IMR-90 (cell line): ENCODE data around the gene TCF4. TPM values are rescaled to one million over a fixed set of nuclear protein-coding genes. Genes with fewer than 3 reads are reported as not detected.

Source experiments
- ATAC-seq: fragments of 200-7000 bp; cut with Tn5 transposase; 2 replicates; pipeline ENCODE4 v1.9.1; 2020; ENCODE audit warnings: low read depth, mild to moderate bottlenecking, moderate library complexity
- BruUV-seq: library from RNA; stranded (reverse); fragments of 400-500 nt; replicated peaks from 2 replicates; lab custom pipeline; 2021; lab: Mats Ljungman, UMichigan
- CTCF ChIA-PET: fragments of 300-600 bp; formaldehyde crosslinking; extraction: SDS; loops from one replicate; lab custom pipeline; 2021; ENCODE audit warnings: antibody characterized with exemption; lab: Yijun Ruan, JAX
- POLR2A ChIA-PET: fragments of 300-600 bp; sonication (Branson Sonifier 250); formaldehyde crosslinking; loops from one replicate; lab custom pipeline; 2022; ENCODE audit warnings: antibody characterized with exemption; ENCODE audit not compliant: unreplicated experiment; lab: Charles Lee
- DNase-seq: peaks from one replicate; pipeline ENCODE4 v3.0.0; 2013
- H2AFZ ChIP-seq: replicated peaks from 2 replicates; pipeline ENCODE3; 2013; ENCODE audit warnings: low read length, mild to moderate bottlenecking; ENCODE audit not compliant: poor library complexity
- H2AK5ac ChIP-seq: 2 replicates; pipeline ENCODE4 v1.6.1; 2013; ENCODE audit warnings: low read depth, low read length, inconsistent platforms
- H2AK9ac ChIP-seq: replicated peaks from 2 replicates; pipeline ENCODE3; 2013; ENCODE audit warnings: mild to moderate bottlenecking, low read depth, low read length, moderate library complexity; ENCODE audit not compliant: poor library complexity
- H2BK120ac ChIP-seq: 2 replicates; pipeline ENCODE4 v1.6.1; 2013; ENCODE audit warnings: low read depth, low read length, inconsistent platforms
- H2BK15ac ChIP-seq: 3 replicates; pipeline ENCODE4 v1.6.1; 2013; ENCODE audit warnings: low read depth, low read length, inconsistent platforms
- H2BK20ac ChIP-seq: 2 replicates; pipeline ENCODE4 v1.6.1; 2013; ENCODE audit warnings: low read depth, mild to moderate bottlenecking, inconsistent platforms, low read length, moderate library complexity
- H2BK5ac ChIP-seq: 2 replicates; pipeline ENCODE4 v1.6.1; 2013; ENCODE audit warnings: mild to moderate bottlenecking, low read depth, low read length, inconsistent platforms; ENCODE audit not compliant: poor library complexity, severe bottlenecking
- H3K14ac ChIP-seq: replicated peaks from 2 replicates; pipeline ENCODE4 v1.6.1; 2013; ENCODE audit warnings: low read depth, low read length, inconsistent platforms
- H3K18ac ChIP-seq: 2 replicates; pipeline ENCODE4 v1.6.1; 2013; ENCODE audit warnings: low read depth, low read length, control low read depth
- H3K23ac ChIP-seq: 2 replicates; pipeline ENCODE4 v1.6.1; 2013; ENCODE audit warnings: low read depth, low read length, inconsistent platforms
- H3K27ac ChIP-seq: 2 replicates; pipeline ENCODE4 v1.5.1; 2013; ENCODE audit warnings: mild to moderate bottlenecking, control low read depth, low read length; ENCODE audit not compliant: insufficient read depth
- H3K27me3 ChIP-seq: 2 replicates; pipeline ENCODE4 v1.6.1; 2013; ENCODE audit warnings: low read length; ENCODE audit not compliant: control insufficient read depth, insufficient read depth
- H3K36me3 ChIP-seq: 2 replicates; pipeline ENCODE4 v1.6.1; 2013; ENCODE audit warnings: low read length, mixed read lengths; ENCODE audit not compliant: control insufficient read depth, insufficient read depth
- H3K4ac ChIP-seq: 2 replicates; pipeline ENCODE4 v1.6.1; 2013; ENCODE audit warnings: low read depth, low read length, inconsistent platforms
- H3K4me1 ChIP-seq: 2 replicates; pipeline ENCODE4 v1.6.1; 2013; ENCODE audit warnings: low read length, mixed read lengths; ENCODE audit not compliant: control insufficient read depth, insufficient read depth
- H3K4me2 ChIP-seq: 2 replicates; pipeline ENCODE4 v1.6.1; 2013; ENCODE audit warnings: low read depth, mild to moderate bottlenecking, control low read depth, low read length, moderate library complexity
- H3K4me3 ChIP-seq: 2 replicates; pipeline ENCODE4 v1.5.1; 2013; ENCODE audit warnings: low read depth, mild to moderate bottlenecking, control low read depth, low read length, moderate library complexity; ENCODE audit not compliant: insufficient read depth
- H3K56ac ChIP-seq: 2 replicates; pipeline ENCODE4 v1.6.1; 2013; ENCODE audit warnings: low read length, inconsistent platforms; ENCODE audit not compliant: insufficient read depth; ENCODE audit errors: extremely low read depth
- H3K79me1 ChIP-seq, 2 experiments: 2 replicates each; pipeline ENCODE4 v1.6.1; 2013; ENCODE audit warnings: low read length in 2 of 2, inconsistent platforms in 1 of 2, low read depth in 1 of 2
- H3K9ac ChIP-seq: 2 replicates; pipeline ENCODE4 v1.6.1; 2013; ENCODE audit warnings: low read depth, low read length, control low read depth
- H3K9me1 ChIP-seq: 2 replicates; pipeline ENCODE4 v1.6.1; 2013; ENCODE audit warnings: low read length, inconsistent platforms; ENCODE audit not compliant: insufficient read depth
- H3K9me3 ChIP-seq: 2 replicates; pipeline ENCODE4 v1.6.1; 2013; ENCODE audit warnings: low read length; ENCODE audit not compliant: control insufficient read depth, insufficient read depth
- H4K20me1 ChIP-seq: 2 replicates; pipeline ENCODE4 v1.6.1; 2013; ENCODE audit warnings: low read length, inconsistent platforms; ENCODE audit not compliant: insufficient read depth
- H4K5ac ChIP-seq: 2 replicates; pipeline ENCODE4 v1.6.1; 2013; ENCODE audit warnings: mild to moderate bottlenecking, low read depth, low read length, control low read depth
- H4K8ac ChIP-seq, 2 experiments: 2 replicates each; pipeline ENCODE4 v1.6.1; 2013; ENCODE audit warnings: low read depth in 2 of 2, low read length in 2 of 2, control low read depth in 1 of 2, inconsistent platforms in 1 of 2
- H4K91ac ChIP-seq: 2 replicates; pipeline ENCODE4 v1.6.1; 2013; ENCODE audit warnings: low read depth, low read length, inconsistent platforms; ENCODE audit not compliant: insufficient read depth
- BHLHE40 ChIP-seq: fragments of 150-350 bp; IDR thresholded peaks from 2 replicates; pipeline ENCODE4 v1.6.1; 2016; ENCODE audit warnings: mild to moderate bottlenecking, low read depth, low read length
- CEBPB ChIP-seq: IDR thresholded peaks from 2 replicates; pipeline ENCODE4 v1.6.1; 2012; ENCODE audit warnings: low read depth, low read length, improper control_type of control experiment
- CHD1 ChIP-seq: IDR thresholded peaks from 2 replicates; pipeline ENCODE4 v1.6.1; 2012; ENCODE audit warnings: low read depth, low read length, improper control_type of control experiment
- CTCF ChIP-seq: conservative IDR thresholded peaks from 2 replicates; pipeline ENCODE4 v1.5.1; 2012; ENCODE audit warnings: mild to moderate bottlenecking, low read depth, low read length, improper control_type of control experiment
- ELK1 ChIP-seq: fragments of 150-350 bp; IDR thresholded peaks from 2 replicates; pipeline ENCODE4 v1.6.1; 2016; ENCODE audit warnings: low read depth, mild to moderate bottlenecking, low read length, moderate library complexity, borderline replicate concordance
- FOS ChIP-seq: fragments of 150-350 bp; IDR thresholded peaks from 2 replicates; pipeline ENCODE4 v1.6.1; 2016; ENCODE audit warnings: low read depth, low read length
- MAFK ChIP-seq: IDR thresholded peaks from 2 replicates; pipeline ENCODE4 v1.6.1; 2012; ENCODE audit warnings: low read depth, low read length, improper control_type of control experiment
- MAZ ChIP-seq: IDR thresholded peaks from 2 replicates; pipeline ENCODE4 v1.6.1; 2012; ENCODE audit warnings: low read depth, mild to moderate bottlenecking, low read length, improper control_type of control experiment, moderate library complexity, borderline replicate concordance
- MXI1 ChIP-seq: IDR thresholded peaks from 2 replicates; pipeline ENCODE4 v1.6.1; 2012; ENCODE audit warnings: low read depth, mild to moderate bottlenecking, low read length, moderate library complexity, borderline replicate concordance
- NFE2L2 ChIP-seq: fragments of 150-350 bp; IDR thresholded peaks from 2 replicates; pipeline ENCODE4 v1.6.1; 2016; ENCODE audit warnings: low read depth, mild to moderate bottlenecking, low read length
- POLR2A ChIP-seq: IDR thresholded peaks from 2 replicates; pipeline ENCODE4 v1.6.1; 2012; ENCODE audit warnings: mild to moderate bottlenecking, low read depth, low read length
- RAD21 ChIP-seq: IDR thresholded peaks from 2 replicates; pipeline ENCODE4 v1.6.1; 2012; ENCODE audit warnings: low read length, improper control_type of control experiment
- RCOR1 ChIP-seq: IDR thresholded peaks from 2 replicates; pipeline ENCODE4 v1.6.1; 2012; ENCODE audit warnings: mild to moderate bottlenecking, low read length, improper control_type of control experiment; ENCODE audit not compliant: insufficient replicate concordance
- RFX5 ChIP-seq: IDR thresholded peaks from 2 replicates; pipeline ENCODE4 v1.8.0; 2012; ENCODE audit warnings: low read depth, mild to moderate bottlenecking, low read length, moderate library complexity
- SMC3 ChIP-seq: fragments of 150-350 bp; IDR thresholded peaks from 2 replicates; pipeline ENCODE4 v1.6.1; 2016; ENCODE audit warnings: low read depth, mild to moderate bottlenecking, antibody characterized with exemption, low read length, moderate library complexity
- dilution Hi-C: fragments of 300-500 bp; cut with HindIII; formaldehyde crosslinking; loops from one replicate; pipeline ENCODE4 v1.14.3; 2018; ENCODE audit warnings: low sequenced_read_pairs; ENCODE audit not compliant: unreplicated experiment
- in situ Hi-C: fragments of 300-500 bp; cut with MboI; formaldehyde crosslinking; loops from 3 replicates; pipeline ENCODE4 v1.14.3; 2019; ENCODE audit warnings: low sequenced_read_pairs, inconsistent platforms, mixed read lengths
- intact Hi-C: fragments of 100-400 bp; cut with micrococcal nuclease; formaldehyde crosslinking; loops from 2 replicates; pipeline ENCODE4 v1.10.0; 2022
- polyA plus RNA-seq, 3 experiments: library from polyadenylated mRNA; depleted of rRNA; stranded (reverse); fragments of >200 nt; gene quantifications; 2 replicates each; pipeline ENCODE4 v1.2.3, GENCODE V29; 2012; ENCODE audit warnings: low replicate concordance in 1 of 3
- total RNA-seq: library from RNA; depleted of rRNA; stranded (reverse); fragments of >200 nt; gene quantifications from 2 replicates; pipeline ENCODE4 v1.2.3, GENCODE V29; 2012

TCF4 gene
- total and polyA plus RNA-seq, 2 of the 4 experiments (the other 2 are of a cell fraction): 30.0 to 87.1 TPM

GRCh38 chr18:55523001-55523400 is 65.0 kb downstream of the TCF4 start:
- H4K5ac ChIP-seq: no peak overlapping the region
- in situ Hi-C loops: no loop called here
- no peaks in the 10 kb centered on the region for H3K27me3 ChIP-seq
- intact Hi-C loops: no loop called here
- BruUV-seq: no TSS peak
- no peak overlapping the region for H2BK15ac ChIP-seq
- H3K4me2 ChIP-seq: no peak overlapping the region
- H3K27ac ChIP-seq: no peak overlapping the region
- no peak overlapping the region for H3K18ac ChIP-seq
- ATAC-seq (no peak), DNase-seq (no peak)
- TF ChIP-seq MAFK (no peak), SMC3 (no peak), BHLHE40 (no peak), MXI1 (no peak), MAZ (no peak), ELK1 (no peak), RFX5 (no peak), CEBPB (no peak), FOS (no peak), POLR2A (no peak), CTCF (no peak), CHD1 (no peak), RAD21 (no peak), RCOR1 (no peak), NFE2L2 (no peak)
- no peak overlapping the region for H3K14ac ChIP-seq
- H4K91ac ChIP-seq: no peak overlapping the region
- H2AFZ ChIP-seq: no peak overlapping the region
- H3K23ac ChIP-seq: no peak overlapping the region
- ChIA-PET POLR2A (no interaction called here), CTCF (no interaction called here)
- H4K20me1 ChIP-seq: 0 out of 2 replicates have a peak, but pooled peaks cover 5% of the 10 kb centered on the region
- H2BK20ac ChIP-seq: no peak overlapping the region
- no peak overlapping the region for H3K56ac ChIP-seq
- no peak overlapping the region for H3K4ac ChIP-seq
- dilution Hi-C loops: no loop called here
- H3K36me3 ChIP-seq: no peaks in the 10 kb centered on the region; the same call in 1 of the 2 replicates
- H3K9me3 ChIP-seq: no peaks in the 10 kb centered on the region
- no peak overlapping the region for H3K4me3 ChIP-seq
- H2AK5ac ChIP-seq: no peak overlapping the region
- no peak overlapping the region for H2AK9ac ChIP-seq
- H2BK120ac ChIP-seq: no peak overlapping the region
- H3K9me1 ChIP-seq: peaks cover 5% of the 10 kb centered on the region; the same call in 1 of the 2 replicates
- H3K9ac ChIP-seq: no peak overlapping the region
- no peak overlapping the region for H4K8ac ChIP-seq
- H3K79me1 ChIP-seq: peaks cover 30 to 60% of the 10 kb centered on the region in 2 experiments
- peaks cover 12% of the 10 kb centered on the region for H3K4me1 ChIP-seq
- H2BK5ac ChIP-seq: no peak overlapping the region
